Measurements from ENCODE around the gene MYBPHL. TPM values are rescaled to one million over a fixed set of nuclear protein-coding genes. Genes with fewer than 3 reads are reported as not detected.

MYBPHL gene
- total and polyA plus RNA-seq, 2 experiments from 2014 or later: not detected

DNA sequence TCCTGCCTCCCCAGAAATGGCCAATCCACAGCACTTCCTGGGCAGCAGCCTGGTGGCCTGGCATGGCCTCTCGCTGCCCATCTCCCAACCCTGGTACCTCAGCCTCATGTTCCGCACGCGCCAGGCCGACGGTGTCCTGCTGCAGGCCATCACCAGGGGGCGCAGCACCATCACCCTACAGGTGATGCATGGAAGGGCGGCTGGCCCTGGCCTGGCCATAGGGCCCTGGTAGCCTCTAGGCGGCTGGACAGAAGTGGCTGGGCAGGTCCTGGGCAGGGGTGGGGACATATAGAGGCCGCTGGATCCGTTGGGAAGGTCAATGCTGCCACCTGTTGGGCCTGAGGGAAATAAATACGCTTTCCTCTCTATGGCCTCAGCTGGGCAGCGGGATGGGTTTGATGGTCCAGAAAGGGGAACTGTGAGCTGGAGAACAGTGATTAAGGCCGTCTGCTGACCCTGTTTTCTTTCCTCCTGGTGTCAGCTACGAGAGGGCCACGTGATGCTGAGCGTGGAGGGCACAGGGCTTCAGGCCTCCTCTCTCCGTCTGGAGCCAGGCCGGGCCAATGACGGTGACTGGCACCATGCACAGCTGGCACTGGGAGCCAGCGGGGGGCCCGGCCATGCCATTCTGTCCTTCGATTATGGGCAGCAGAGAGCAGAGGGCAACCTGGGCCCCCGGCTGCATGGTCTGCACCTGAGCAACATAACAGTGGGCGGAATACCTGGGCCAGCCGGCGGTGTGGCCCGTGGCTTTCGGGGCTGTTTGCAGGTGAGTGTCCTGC lies 43.0 kb downstream of the MYBPHL start (continued):
- TF ChIP-seq, protein P1, sequence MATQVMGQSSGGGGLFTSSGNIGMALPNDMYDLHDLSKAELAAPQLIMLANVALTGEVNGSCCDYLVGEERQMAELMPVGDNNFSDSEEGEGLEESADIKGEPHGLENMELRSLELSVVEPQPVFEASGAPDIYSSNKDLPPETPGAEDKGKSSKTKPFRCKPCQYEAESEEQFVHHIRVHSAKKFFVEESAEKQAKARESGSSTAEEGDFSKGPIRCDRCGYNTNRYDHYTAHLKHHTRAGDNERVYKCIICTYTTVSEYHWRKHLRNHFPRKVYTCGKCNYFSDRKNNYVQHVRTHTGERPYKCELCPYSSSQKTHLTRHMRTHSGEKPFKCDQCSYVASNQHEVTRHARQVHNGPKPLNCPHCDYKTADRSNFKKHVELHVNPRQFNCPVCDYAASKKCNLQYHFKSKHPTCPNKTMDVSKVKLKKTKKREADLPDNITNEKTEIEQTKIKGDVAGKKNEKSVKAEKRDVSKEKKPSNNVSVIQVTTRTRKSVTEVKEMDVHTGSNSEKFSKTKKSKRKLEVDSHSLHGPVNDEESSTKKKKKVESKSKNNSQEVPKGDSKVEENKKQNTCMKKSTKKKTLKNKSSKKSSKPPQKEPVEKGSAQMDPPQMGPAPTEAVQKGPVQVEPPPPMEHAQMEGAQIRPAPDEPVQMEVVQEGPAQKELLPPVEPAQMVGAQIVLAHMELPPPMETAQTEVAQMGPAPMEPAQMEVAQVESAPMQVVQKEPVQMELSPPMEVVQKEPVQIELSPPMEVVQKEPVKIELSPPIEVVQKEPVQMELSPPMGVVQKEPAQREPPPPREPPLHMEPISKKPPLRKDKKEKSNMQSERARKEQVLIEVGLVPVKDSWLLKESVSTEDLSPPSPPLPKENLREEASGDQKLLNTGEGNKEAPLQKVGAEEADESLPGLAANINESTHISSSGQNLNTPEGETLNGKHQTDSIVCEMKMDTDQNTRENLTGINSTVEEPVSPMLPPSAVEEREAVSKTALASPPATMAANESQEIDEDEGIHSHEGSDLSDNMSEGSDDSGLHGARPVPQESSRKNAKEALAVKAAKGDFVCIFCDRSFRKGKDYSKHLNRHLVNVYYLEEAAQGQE (IDR thresholded peaks at IDR 0.05; ENCODE audit: unreplicated experiment): no peak
- TF ChIP-seq STAT1 (IDR thresholded peaks at IDR 0.05; ENCODE audit: unreplicated experiment): no peak
- TF ChIP-seq, protein P2, sequence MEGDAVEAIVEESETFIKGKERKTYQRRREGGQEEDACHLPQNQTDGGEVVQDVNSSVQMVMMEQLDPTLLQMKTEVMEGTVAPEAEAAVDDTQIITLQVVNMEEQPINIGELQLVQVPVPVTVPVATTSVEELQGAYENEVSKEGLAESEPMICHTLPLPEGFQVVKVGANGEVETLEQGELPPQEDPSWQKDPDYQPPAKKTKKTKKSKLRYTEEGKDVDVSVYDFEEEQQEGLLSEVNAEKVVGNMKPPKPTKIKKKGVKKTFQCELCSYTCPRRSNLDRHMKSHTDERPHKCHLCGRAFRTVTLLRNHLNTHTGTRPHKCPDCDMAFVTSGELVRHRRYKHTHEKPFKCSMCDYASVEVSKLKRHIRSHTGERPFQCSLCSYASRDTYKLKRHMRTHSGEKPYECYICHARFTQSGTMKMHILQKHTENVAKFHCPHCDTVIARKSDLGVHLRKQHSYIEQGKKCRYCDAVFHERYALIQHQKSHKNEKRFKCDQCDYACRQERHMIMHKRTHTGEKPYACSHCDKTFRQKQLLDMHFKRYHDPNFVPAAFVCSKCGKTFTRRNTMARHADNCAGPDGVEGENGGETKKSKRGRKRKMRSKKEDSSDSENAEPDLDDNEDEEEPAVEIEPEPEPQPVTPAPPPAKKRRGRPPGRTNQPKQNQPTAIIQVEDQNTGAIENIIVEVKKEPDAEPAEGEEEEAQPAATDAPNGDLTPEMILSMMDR (conservative IDR thresholded peaks at IDR 0.05; ENCODE audit: low read depth in 2 of 2): peak; percentile 96 to 99

DNA sequence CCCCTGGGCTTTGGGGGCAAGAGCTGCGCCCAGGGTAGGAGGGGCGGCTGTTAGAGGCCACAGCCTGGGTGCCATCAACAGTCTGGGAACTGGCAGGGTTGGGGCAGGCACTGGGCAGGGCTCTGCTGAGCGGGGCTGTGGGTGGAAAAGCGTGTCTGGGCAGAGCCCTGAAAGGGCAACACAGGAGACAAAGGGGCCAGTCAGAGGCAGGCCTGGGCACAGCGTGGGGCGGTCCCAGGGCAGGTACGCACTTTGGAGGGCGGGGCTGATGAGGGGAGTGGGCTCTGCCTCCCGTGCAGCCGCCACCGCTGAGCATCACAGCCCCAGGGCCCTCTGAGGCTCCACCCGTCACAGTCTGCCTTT lies 43.6 kb downstream of the MYBPHL start:
- Histone ChIP-seq H2AFZ (no peak overlapping the region), H3K4me3 (no peak overlapping the region), H3K36me3 (ENCODE audit: insufficient read depth) (no peaks in the 10 kb centered on the region; the same call in 1 of the 2 replicates), H3K4me2 (no peak overlapping the region), H3K79me2 (replicated peaks; ENCODE audit: insufficient read depth) (no peaks in the 10 kb centered on the region), H3F3A (replicated peaks; ENCODE audit: low read depth) (0 out of 2 replicates have a peak, but pooled peaks cover 5% of the 10 kb centered on the region), H3K27me3 (ENCODE audit: insufficient read depth) (no peaks in the 10 kb centered on the region), H4K20me1 (replicated peaks; ENCODE audit: insufficient read depth) (no peaks in the 10 kb centered on the region), H3K27ac (ENCODE audit: low read depth) (no peak overlapping the region), H3K9me2 (ENCODE audit: insufficient read depth) (no peaks in the 10 kb centered on the region), H3K4me1 (ENCODE audit: insufficient read depth) (no peaks in the 10 kb centered on the region; the same call in 1 of the 2 replicates)
- Mint-ChIP-seq H3K9me3 (no peaks in the 10 kb centered on the region; the same call in 1 of the 3 replicates), H3K4me1 (peaks cover 19% of the 10 kb centered on the region), H3K36me3 (ENCODE audit: low read depth) (peaks cover 5% of the 10 kb centered on the region; the same call in 2 of the 3 replicates), H3K27ac (no peak overlapping the region), H3K27me3 (ENCODE audit: insufficient read depth, low read depth, poor library complexity) (peaks cover 10% of the 10 kb centered on the region), H3K4me3 (no peak overlapping the region)
- no peak for DNase-seq (ENCODE audit: low spot score)
- ATAC-seq: peak; percentile 66
- TF ChIP-seq ZNF331 (CRISPR knock-in tag; IDR thresholded peaks at IDR 0.05; ENCODE audit: low read depth) (no peak), STAT1 (IDR thresholded peaks at IDR 0.05; ENCODE audit: unreplicated experiment) (no peak), ZNF114 (CRISPR knock-in tag; IDR thresholded peaks at IDR 0.05) (no peak), JUNB (IDR thresholded peaks at IDR 0.05; ENCODE audit: unreplicated experiment) (no peak), POLR2AphosphoS5 (IDR thresholded peaks at IDR 0.05; ENCODE audit: low read depth) (no peak)
- TF ChIP-seq, protein P1 (IDR thresholded peaks at IDR 0.05; ENCODE audit: unreplicated experiment): no peak
- TF ChIP-seq, protein P3, sequence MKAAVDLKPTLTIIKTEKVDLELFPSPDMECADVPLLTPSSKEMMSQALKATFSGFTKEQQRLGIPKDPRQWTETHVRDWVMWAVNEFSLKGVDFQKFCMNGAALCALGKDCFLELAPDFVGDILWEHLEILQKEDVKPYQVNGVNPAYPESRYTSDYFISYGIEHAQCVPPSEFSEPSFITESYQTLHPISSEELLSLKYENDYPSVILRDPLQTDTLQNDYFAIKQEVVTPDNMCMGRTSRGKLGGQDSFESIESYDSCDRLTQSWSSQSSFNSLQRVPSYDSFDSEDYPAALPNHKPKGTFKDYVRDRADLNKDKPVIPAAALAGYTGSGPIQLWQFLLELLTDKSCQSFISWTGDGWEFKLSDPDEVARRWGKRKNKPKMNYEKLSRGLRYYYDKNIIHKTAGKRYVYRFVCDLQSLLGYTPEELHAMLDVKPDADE (IDR thresholded peaks at IDR 0.05): no peak

Data from GM23338 (cell line).